A673 (cell line): ENCODE measurements around the gene MAST3. TPM values are rescaled to one million over a fixed set of nuclear protein-coding genes. Genes with fewer than 3 reads are reported as not detected.

Source experiments
- BruUV-seq: library from RNA; stranded (reverse); fragments of 400-500 nt; replicated peaks from 2 replicates; lab custom pipeline; 2021; lab: Mats Ljungman, UMichigan
- CTCF ChIA-PET: fragments of 300-600 bp; sonication (Branson Sonifier 250); formaldehyde crosslinking; loops from one replicate; lab custom pipeline; 2022; ENCODE audit warnings: antibody characterized with exemption; lab: Charles Lee
- POLR2A ChIA-PET: fragments of 300-600 bp; sonication (Branson Sonifier 250); formaldehyde crosslinking; loops from one replicate; lab custom pipeline; 2022; ENCODE audit warnings: antibody characterized with exemption; ENCODE audit not compliant: low non-redundant PET; lab: Charles Lee
- DNase-seq: peaks from one replicate; pipeline ENCODE4 v3.0.0-alpha.2; 2015; ENCODE audit warnings: low spot score
- H3K27ac ChIP-seq: fragments of 200-600 bp; sonication (generic); 2 replicates; pipeline ENCODE4 v1.5.1; 2016; ENCODE audit warnings: mixed run types, low read depth, mild to moderate bottlenecking, mixed read lengths, antibody characterized with exemption, low read length; ENCODE audit not compliant: poor library complexity, severe bottlenecking
- H3K27me3 ChIP-seq: fragments of 200-600 bp; sonication (generic); replicated peaks from 2 replicates; pipeline ENCODE4 v1.6.1; 2017; ENCODE audit warnings: mixed run types, low read depth, mild to moderate bottlenecking, mixed read lengths, antibody characterized with exemption, low read length; ENCODE audit not compliant: insufficient read depth, poor library complexity
- H3K36me3 ChIP-seq: fragments of 200-600 bp; sonication (generic); 2 replicates; pipeline ENCODE4 v1.6.1; 2016; ENCODE audit warnings: mixed run types, mild to moderate bottlenecking, mixed read lengths, antibody characterized with exemption, low read length; ENCODE audit not compliant: insufficient read depth, poor library complexity, severe bottlenecking
- H3K4me1 ChIP-seq: fragments of 200-600 bp; sonication (generic); 2 replicates; pipeline ENCODE4 v1.6.1; 2017; ENCODE audit warnings: mixed run types, mild to moderate bottlenecking, mixed read lengths, antibody characterized with exemption, low read length; ENCODE audit not compliant: insufficient read depth, poor library complexity, severe bottlenecking
- H3K4me3 ChIP-seq: fragments of 200-600 bp; sonication (generic); 2 replicates; pipeline ENCODE4 v1.5.1; 2016; ENCODE audit warnings: low read depth, mixed run types, mild to moderate bottlenecking, mixed read lengths, low read length; ENCODE audit not compliant: poor library complexity, severe bottlenecking
- H3K9me3 ChIP-seq: fragments of 200-600 bp; sonication (generic); 2 replicates; pipeline ENCODE4 v1.6.1; 2016; ENCODE audit warnings: mixed run types, low read depth, mild to moderate bottlenecking, mixed read lengths, antibody characterized with exemption, low read length; ENCODE audit not compliant: poor library complexity, severe bottlenecking
- CTCF ChIP-seq: fragments of 300-800, 200-600 bp; sonication (generic); conservative IDR thresholded peaks from 2 replicates; pipeline ENCODE4 v1.5.1; 2017; ENCODE audit warnings: low read depth, mild to moderate bottlenecking, antibody characterized with exemption, low read length, moderate library complexity, mixed read lengths
- EZH2 ChIP-seq: fragments of 200-600 bp; sonication (generic); IDR thresholded peaks from 2 replicates; pipeline ENCODE4 v1.6.1; 2017; ENCODE audit warnings: borderline replicate concordance, low read depth, mild to moderate bottlenecking, mixed read lengths, antibody characterized with exemption, low read length; ENCODE audit not compliant: poor library complexity, severe bottlenecking
- intact Hi-C: fragments of 100-400 bp; cut with micrococcal nuclease; formaldehyde crosslinking; loops from one replicate; pipeline ENCODE4 v1.10.0; 2022; ENCODE audit not compliant: unreplicated experiment
- total RNA-seq: library from RNA; stranded (reverse); gene quantifications from 2 replicates; pipeline ENCODE4 v1.2.3, GENCODE V29; 2021

Gene MAST3
- total RNA-seq, 1 experiment from 2014 or later = 5.1 TPM

- intact Hi-C loops = no loop called here
These were observed 46.8 kb downstream of the MAST3 start for GRCh38 chr19:18144361-18144760.

GRCh38 chr19:18144906-18145305, 47.3 kb downstream of the MAST3 start:
- TF ChIP-seq EZH2 (no peak), CTCF (no peak)
- H3K9me3 ChIP-seq = no peaks in the 10 kb centered on the region
- H3K36me3 ChIP-seq = peaks cover 12% of the 10 kb centered on the region
- CTCF ChIA-PET = interaction anchor here (0.6 kb wide), 1 partner anchor 16 kb away, joined by 11 read pairs; no protein-coding TSS in a partner anchor
- no TSS peak for BruUV-seq
- POLR2A ChIA-PET = no interaction called here
- no peaks in the 10 kb centered on the region for H3K4me1 ChIP-seq
- H3K27me3 ChIP-seq = no peaks in the 10 kb centered on the region
- no peak overlapping the region for H3K4me3 ChIP-seq
- H3K27ac ChIP-seq = no peak overlapping the region
- DNase-seq = no peak
- intact Hi-C loops = no loop called here

More at GRCh38 chr19:18144361-18144760, 46.8 kb downstream of the MAST3 start:
- no peak for DNase-seq
- TF ChIP-seq CTCF (no peak), EZH2 (no peak)
- CTCF ChIA-PET = no interaction called here
- Histone ChIP-seq H3K27ac (no peak overlapping the region), H3K27me3 (no peaks in the 10 kb centered on the region), H3K36me3 (peaks cover 12% of the 10 kb centered on the region), H3K4me1 (no peaks in the 10 kb centered on the region), H3K4me3 (no peak overlapping the region), H3K9me3 (no peaks in the 10 kb centered on the region)
- POLR2A ChIA-PET = no interaction called here
- no TSS peak for BruUV-seq

- Histone ChIP-seq H3K27ac (no peak overlapping the region), H3K9me3 (no peaks in the 10 kb centered on the region), H3K4me1 (no peaks in the 10 kb centered on the region), H3K4me3 (no peak overlapping the region), H3K27me3 (no peaks in the 10 kb centered on the region), H3K36me3 (peaks cover 12% of the 10 kb centered on the region)
- intact Hi-C loops = no loop called here
- no peak for TF ChIP-seq EZH2
- TF ChIP-seq CTCF = no peak
- no TSS peak for BruUV-seq
- CTCF ChIA-PET = interaction anchor here (0.6 kb wide), 1 partner anchor 15 kb away, joined by 11 read pairs; no protein-coding TSS in a partner anchor
- no peak for DNase-seq
- POLR2A ChIA-PET = no interaction called here
These were observed 47.9 kb downstream of the MAST3 start for GRCh38 chr19:18145391-18145999.
